Endometrial microvascular endothelial cells (primary cell): Measurements from ENCODE around the gene ZNF575. TPM values are rescaled to one million over a fixed set of nuclear protein-coding genes. Genes with fewer than 3 reads are reported as not detected.

Source experiments
- in situ Hi-C: cut with HindIII; loops from 2 replicates; pipeline ENCODE4 v1.10.0; 2017; ENCODE audit warnings: low sequenced_read_pairs, low pct_unique_long_range_greater_than_20kb; ENCODE audit errors: inconsistent ontology term
- total RNA-seq: library from RNA; depleted of rRNA; stranded (reverse); fragments of >200 nt; gene quantifications from one replicate; pipeline ENCODE4 v1.2.3, GENCODE V29; 2015; ENCODE audit errors: inconsistent ontology term

ZNF575 gene
- total RNA-seq, 1 donor from 2014 or later = not detected

DNA sequence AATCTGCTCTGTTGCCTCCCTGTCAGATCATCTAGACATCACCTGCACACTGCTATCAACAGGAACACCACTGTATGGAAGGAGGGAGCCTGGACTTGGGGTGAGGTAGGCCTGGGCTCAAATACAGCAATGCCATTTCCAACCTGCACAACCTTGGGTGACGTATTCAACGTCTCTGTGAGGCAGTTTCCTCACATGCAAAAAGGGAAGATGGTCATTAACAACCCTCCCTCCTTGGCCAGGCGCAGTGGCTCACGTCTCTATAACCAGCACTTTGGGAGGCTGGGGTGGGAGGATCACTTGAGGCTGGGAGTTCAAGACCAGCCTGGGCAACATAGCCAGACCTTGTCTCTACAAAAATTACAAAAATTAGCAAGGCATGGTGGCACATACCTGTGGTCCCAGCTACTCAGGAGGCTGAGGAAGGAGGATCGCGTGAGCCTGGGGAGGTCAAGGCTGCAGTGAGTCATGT is 29.3 kb downstream of the ZNF575 start:
- in situ Hi-C loops = no loop called here

DNA sequence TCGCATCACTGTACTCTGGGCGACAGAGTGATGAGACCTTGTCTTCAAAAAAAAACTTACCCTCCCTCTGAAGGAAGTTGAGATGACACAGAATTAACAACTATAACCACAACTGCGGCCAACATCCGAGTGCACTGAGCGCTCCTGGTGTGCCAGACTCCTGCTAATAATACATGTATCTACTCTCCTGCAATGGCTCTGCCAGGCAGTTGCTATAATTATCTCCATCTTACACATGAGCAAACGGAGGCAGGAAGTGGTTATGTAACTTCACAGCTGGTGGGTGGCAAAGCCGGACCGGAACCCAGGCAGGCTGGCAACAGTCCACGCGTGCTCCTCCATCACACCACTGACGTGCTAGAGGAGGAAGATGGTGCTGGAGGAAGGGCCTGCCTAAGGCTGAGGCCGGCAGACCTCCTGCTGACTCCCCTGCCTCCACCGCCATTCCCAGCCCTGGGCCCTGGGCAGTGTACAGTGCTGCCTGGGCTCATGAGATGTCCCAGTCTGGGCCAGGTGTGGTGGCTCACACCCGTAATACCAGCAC is 29.8 kb downstream of the ZNF575 start:
- in situ Hi-C loops = no loop called here

DNA sequence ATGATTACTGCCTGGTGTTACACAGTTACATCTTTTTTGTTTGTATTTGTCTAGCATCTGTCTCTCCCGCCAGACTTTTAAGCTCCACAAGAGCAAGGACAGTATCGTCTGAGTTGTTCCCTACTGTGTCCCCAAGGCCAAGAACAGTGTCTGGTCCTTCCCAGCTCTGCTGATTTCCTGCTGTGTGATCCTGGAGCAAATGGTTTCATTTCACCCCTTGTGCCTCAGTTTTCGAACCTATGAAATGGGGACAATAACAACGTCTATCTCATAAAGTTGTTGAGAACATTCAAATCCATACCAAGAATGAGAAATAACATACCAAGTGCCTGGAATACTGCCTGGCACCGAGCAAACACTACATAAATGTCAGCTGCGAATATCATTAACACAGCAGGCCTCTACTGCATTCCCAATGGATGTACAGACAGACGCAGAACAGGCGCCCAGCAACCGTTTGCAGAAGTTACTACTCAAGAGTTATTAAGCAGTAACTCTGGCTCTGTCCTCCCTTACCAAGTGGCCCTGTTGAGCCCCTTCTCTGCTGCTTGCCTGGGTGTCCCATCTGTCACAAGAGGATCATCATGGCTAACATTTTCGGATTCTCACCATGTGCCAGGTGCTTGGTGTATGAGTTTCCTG is 30.9 kb downstream of the ZNF575 start:
- in situ Hi-C loops = no loop called here

DNA sequence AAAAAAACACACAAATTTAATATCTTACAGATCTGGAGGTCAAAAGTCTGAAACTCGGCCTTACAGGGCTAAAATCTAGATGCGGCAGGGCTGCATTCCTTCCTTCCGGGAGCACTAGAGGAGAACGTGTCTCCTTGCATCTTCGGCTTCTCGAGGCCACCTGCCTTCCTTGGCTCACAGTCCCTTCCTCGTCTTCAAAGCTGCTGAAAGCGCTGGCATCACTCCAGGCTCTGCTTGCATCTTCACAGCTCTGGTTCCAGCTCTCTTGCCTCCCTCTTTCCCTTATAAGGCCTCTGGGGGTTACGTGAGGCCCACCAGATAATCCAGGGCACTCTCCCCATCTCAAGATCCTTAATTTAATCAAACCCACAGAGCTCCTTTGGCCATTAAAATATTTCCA is 31.8 kb downstream of the ZNF575 start:
- in situ Hi-C loops = no loop called here

- in situ Hi-C loops = no loop called here
Observed at GRCh38 chr19:43569657-43570056, 36.7 kb downstream of the ZNF575 start.

- in situ Hi-C loops = no loop called here
Observed at GRCh38 chr19:43570174-43570791, 37.3 kb downstream of the ZNF575 start.

GRCh38 chr19:43572171-43572588 is 39.2 kb downstream of the ZNF575 start:
- in situ Hi-C loops = no loop called here

- in situ Hi-C loops = no loop called here
Observed at GRCh38 chr19:43574424-43575155, 41.6 kb downstream of the ZNF575 start.

DNA sequence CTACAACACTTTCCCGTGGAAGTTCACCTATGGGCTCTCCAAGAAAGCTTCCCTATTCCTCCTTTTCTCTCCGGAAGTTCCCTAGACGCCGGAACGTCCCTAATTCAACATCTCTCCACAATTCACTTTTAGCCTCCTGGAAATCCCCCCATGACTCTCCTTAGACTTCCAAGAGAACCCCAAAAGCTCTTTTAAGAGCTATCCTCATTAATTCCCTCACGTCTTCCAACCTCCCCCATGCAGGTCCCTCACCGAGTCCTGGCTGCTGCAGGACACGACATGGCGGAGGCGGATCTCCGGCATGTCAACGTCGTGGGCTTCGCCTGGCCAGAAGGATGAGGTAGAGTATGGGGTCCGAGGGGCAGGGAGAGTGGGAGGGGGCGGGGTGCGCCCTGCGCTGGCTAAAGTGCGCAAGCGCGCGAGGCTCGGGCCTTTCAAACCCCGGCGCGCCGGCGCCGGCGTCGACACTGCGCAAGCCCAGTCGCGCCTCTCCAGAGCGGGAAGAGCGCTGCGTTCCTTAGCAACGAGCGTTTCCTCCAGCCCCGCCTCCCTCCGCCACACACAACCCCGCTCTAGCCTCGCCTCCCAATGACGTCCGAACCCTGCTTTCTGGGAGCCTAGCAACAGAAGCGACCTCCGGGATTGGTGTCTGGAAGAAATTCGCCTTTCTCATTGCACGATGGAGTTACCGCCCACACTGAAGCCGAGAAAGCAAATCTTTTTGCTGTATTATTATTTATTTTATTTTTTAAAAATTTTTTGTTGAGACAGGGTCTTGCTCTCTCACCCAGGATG is 42.4 kb downstream of the ZNF575 start, which contains the start of the genes PINLYP and XRCC1:
TSS of gene PINLYP (plus strand) at position 646 of the 795 bp plus-strand sequence. CDS start 1,391 bp downstream, outside the sequence.
TSS of gene XRCC1 (minus strand) at position 372 of the 795 bp plus-strand sequence. CDS start at position 303, 69 bp downstream.
- in situ Hi-C loops = no loop called here

- in situ Hi-C loops = no loop called here
Observed at GRCh38 chr19:43575955-43576878, 43.2 kb downstream of the ZNF575 start.

- in situ Hi-C loops = no loop called here
Observed at GRCh38 chr19:43578787-43579186, 45.8 kb downstream of the ZNF575 start.

DNA sequence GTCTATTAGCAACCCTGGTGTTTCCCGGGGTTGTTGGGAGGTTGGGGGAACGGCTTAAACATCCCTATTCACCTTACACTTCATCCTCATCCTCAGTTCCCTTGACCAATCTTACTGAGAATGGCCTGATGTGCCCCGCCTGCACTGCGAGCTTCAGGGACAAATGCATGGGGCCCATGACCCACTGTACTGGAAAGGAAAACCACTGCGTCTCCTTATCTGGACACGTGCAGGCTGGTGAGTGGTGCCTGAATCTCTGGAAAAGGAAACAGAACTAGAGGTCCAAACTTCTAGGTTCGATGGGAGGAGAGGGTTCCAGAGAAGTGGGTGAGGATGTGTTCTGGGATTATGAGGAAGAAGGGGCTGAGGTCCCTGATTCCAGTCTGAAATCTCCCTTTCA is 48.5 kb downstream of the ZNF575 start:
- in situ Hi-C loops = no loop called here

DNA sequence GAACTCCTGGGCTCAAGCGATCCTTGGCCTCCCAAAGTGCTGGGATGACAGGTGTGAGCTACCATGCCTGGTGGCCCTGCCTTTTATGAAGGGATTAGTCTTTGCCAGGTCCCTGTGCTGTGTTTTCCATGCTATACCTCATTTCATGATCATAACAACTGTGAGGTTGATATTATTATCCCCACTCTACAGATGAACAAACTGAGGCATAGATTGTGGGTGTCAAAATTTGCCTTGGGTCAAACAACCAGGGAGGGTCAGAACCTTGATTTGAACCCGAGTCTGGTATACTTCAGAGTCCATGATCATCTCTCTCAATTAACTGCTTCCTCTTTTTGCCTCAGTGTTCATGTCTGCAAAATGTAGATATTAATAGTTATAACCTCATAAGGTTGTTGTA is 49.5 kb downstream of the ZNF575 start:
- in situ Hi-C loops = no loop called here

DNA sequence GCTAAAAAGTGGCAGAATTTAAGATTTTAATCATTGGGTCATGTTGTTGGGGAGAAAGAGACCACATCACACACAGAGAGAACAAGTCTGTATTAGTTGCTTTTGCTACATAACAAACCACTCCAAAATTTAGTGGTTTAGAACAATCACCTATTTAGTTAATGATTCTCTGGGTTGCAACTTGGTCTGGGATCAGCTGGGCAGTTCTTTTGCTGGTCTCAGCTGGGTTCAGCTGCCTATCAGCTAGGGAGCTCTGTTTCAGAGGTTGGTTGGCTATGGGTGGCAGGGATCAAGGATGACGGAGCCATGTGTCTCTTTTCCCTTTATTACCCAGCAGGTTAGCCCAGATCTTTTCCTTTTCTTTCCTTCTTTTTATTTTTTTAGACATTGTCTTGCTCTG is 51.5 kb downstream of the ZNF575 start:
- in situ Hi-C loops = no loop called here
